ENCODE measurements around the gene SPON2. TPM values are rescaled to one million over a fixed set of nuclear protein-coding genes. Genes with fewer than 3 reads are reported as not detected.

Gene SPON2
- total and polyA plus RNA-seq, 10 donors = 8.3 to 51.3 (median 27.1) TPM

GRCh38 chr4:1171311-1172227 is 814 bp downstream of the SPON2 start:
- Histone ChIP-seq H3K27me3 (replicated peaks in 1 of 7) (peaks cover 0 to 55% (median 30%) of the 10 kb centered on the region in 7 donors), H3K9me3 (no peaks in the 10 kb centered on the region), H3K4me1 (peaks cover 13 to 72% (median 48%) of the 10 kb centered on the region in 6 donors), H3K27ac (peak overlapping the region in 6 of 8 donors; percentile 44 to 76 (median 54)), H3K4me3 (peak overlapping the region; percentile 22 to 70 (median 40)), H3K36me3 (peaks cover 0 to 22% (median 0%) of the 10 kb centered on the region in 6 donors)
- WGBS, 5 donors = 2 to 4% (median 3%) methylated on average over 14 to 88 of the region's 88 CpGs
- DNase-seq = peak; percentile 88
- intact Hi-C loops (cut with DNase I; ENCODE audit: low total_unique reads) = no loop called here
- TF ChIP-seq CTCF (IDR thresholded peaks at IDR 0.05 in 8 of 11, conservative IDR thresholded peaks at IDR 0.05 in 3 of 11) (no peak), POLR2AphosphoS5 (IDR thresholded peaks at IDR 0.05) (peak in 2 of 3 donors; percentile 30 to 68), POLR2A (IDR thresholded peaks at IDR 0.05) (no peak)

- H3K27me3 ChIP-seq (replicated peaks in 1 of 7) = peaks cover 0 to 55% (median 30%) of the 10 kb centered on the region in 7 donors
- H3K4me3 ChIP-seq = peak overlapping the region in 7 of 8 donors; percentile 36 to 70 (median 42)
- peaks cover 13 to 78% (median 48%) of the 10 kb centered on the region in 6 donors for H3K4me1 ChIP-seq
- H3K36me3 ChIP-seq = peaks cover 0 to 22% (median 0%) of the 10 kb centered on the region in 6 donors
- peak overlapping the region in 1 of 8 donors; percentile 76 for H3K27ac ChIP-seq
- WGBS, 5 donors = 4 to 43% (median 21%) methylated on average over 5 to 42 of the region's 42 CpGs
- TF ChIP-seq CTCF (IDR thresholded peaks at IDR 0.05 in 8 of 11, conservative IDR thresholded peaks at IDR 0.05 in 3 of 11) = no peak
- no peak for TF ChIP-seq POLR2AphosphoS5 (IDR thresholded peaks at IDR 0.05)
- no peak for TF ChIP-seq POLR2A (IDR thresholded peaks at IDR 0.05)
- H3K9me3 ChIP-seq = no peaks in the 10 kb centered on the region
- intact Hi-C loops (cut with DNase I; ENCODE audit: low total_unique reads) = no loop called here
- no peak for DNase-seq
These were observed 1.4 kb downstream of the SPON2 start for GRCh38 chr4:1170976-1171310.

- TF ChIP-seq POLR2AphosphoS5 (IDR thresholded peaks at IDR 0.05) (no peak), POLR2A (IDR thresholded peaks at IDR 0.05) (no peak), CTCF (IDR thresholded peaks at IDR 0.05 in 8 of 11, conservative IDR thresholded peaks at IDR 0.05 in 3 of 11) (no peak)
- peaks cover 13 to 80% (median 48%) of the 10 kb centered on the region in 6 donors for H3K4me1 ChIP-seq
- intact Hi-C loops (cut with DNase I; ENCODE audit: low total_unique reads) = no loop called here
These were observed 2.0 kb downstream of the SPON2 start for GRCh38 chr4:1170156-1170975.

More at GRCh38 chr4:1170156-1170975, 2.0 kb downstream of the SPON2 start:
- Histone ChIP-seq H3K27me3 (replicated peaks in 1 of 7) (peaks cover 0 to 55% (median 30%) of the 10 kb centered on the region in 7 donors), H3K9me3 (no peaks in the 10 kb centered on the region), H3K36me3 (peaks cover 0 to 22% (median 0%) of the 10 kb centered on the region in 6 donors), H3K27ac (peak overlapping the region in 1 of 8 donors; percentile 76), H3K4me3 (peak overlapping the region in 6 of 8 donors; percentile 36 to 70 (median 40))
- 74 to 91% (median 80%) methylated on average over 18 to 37 of the region's 37 CpGs for WGBS, 5 donors
- peak; percentile 77 for DNase-seq

Measured in spleen (tissue), 11 donors.